Vagina (tissue), 2 donors: ENCODE results near the gene BMP10.

Source experiments
- CTCF ChIP-seq, 3 experiments: fragments of 450-650 bp in 2 of 3; fragments of 200-600 bp in 1 of 3; sonication (generic) in 1 of 3; IDR thresholded peaks; one replicate each; pipeline ENCODE4 v1.5.1; 2017 to 2019; ENCODE audit warnings: antibody characterized with exemption in 3 of 3, mild to moderate bottlenecking in 2 of 3, moderate library complexity in 2 of 3
- POLR2A ChIP-seq, 2 donors: fragments of 450-650 bp; IDR thresholded peaks; one replicate each; pipeline ENCODE4 v1.6.1; 2017; ENCODE audit warnings: antibody characterized with exemption in 2 of 2, mild to moderate bottlenecking in 2 of 2, moderate library complexity in 2 of 2

- no peak for TF ChIP-seq CTCF (IDR thresholded peaks at IDR 0.05)
- no peak for TF ChIP-seq POLR2A (IDR thresholded peaks at IDR 0.05)
These were observed 38.8 kb downstream of the BMP10 start for GRCh38 chr2:68832233-68832869.
